GM18519 (cell line): ENCODE data around the gene CDKN1B.
A peak's percentile ranks its signal among the peaks of the same experiment; 100 is the strongest.

Experiments used
- ATAC-seq: cut with Tn5 transposase; IDR thresholded peaks from one replicate; pipeline ENCODE4 v1.9.1; 2021; ENCODE audit warnings: mild to moderate bottlenecking, moderate library complexity; ENCODE audit not compliant: unreplicated experiment, low FRiP score

The CDKN1B gene

DNA sequence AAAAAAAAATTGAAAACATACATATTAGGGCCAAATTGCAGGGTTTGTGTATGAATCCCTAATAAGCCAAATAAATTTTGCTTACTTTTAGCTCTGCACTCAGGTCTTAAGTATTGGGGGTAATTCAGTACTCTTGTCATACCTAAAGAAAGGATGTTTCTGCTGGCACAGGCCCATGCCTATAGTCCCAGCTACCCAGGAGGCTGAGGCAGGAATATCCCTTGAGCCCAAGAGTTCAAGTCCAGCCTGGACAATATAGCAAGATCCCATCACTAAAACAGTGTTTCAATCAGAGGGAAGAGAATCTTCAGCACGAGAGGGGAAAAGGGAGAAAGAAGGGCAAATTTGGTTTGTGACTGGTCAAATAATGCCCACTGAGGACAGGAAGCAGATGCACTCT is 17.8 kb upstream of the CDKN1B start:
- ATAC-seq: no peak

DNA sequence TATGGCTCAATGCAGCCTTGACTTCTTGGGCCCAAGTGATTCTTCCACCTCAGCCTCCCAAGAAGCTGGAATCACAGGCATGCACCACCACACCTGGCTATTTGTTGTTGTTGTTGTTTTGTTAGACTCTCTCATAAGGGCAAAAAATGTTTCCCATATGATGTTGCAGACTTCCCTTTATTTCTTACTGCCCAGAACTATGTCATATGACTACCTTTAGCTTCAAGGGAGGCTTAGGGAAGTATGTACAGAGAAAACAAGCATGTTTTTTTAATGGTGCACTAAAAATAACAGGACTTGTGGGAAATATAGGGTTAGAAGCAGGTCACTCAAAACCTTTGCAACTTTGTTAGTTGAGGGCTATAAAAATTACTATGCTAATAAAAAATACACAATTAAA is 16.9 kb upstream of the CDKN1B start:
- ATAC-seq: no peak

GRCh38 chr12:12701457-12701856 is 15.7 kb upstream of the CDKN1B start:
- ATAC-seq: no peak

DNA sequence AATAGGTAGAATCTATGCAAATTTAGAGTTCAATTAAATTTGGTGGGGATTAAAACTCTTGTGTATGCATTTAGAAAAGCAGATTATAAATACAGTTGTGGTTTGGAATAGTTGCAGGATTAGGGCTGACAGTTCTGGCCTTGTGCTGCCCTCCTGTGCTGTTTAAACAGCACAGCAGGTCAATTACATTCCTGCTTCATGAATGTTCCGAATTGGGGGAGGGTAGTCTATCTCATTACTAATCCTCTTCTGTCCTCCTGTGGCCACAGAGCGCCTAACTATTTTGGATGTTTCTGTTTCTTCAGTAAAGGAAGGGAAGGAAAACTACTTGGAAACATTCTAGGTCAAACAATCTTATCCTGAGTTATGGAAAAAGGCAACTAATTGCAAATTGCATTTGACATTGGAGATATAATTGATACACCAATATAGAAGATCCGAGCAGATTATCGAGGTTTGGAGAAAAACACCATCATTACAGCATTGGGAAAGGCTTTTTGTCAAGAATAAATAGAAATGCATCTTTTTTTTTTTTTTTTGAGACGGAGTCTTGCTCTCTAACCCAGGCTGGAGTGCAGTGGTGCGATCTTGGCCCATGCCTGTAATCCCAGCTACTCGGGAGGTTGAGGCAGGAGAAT is 12.5 kb upstream of the CDKN1B start:
- ATAC-seq: peak; percentile 50

DNA sequence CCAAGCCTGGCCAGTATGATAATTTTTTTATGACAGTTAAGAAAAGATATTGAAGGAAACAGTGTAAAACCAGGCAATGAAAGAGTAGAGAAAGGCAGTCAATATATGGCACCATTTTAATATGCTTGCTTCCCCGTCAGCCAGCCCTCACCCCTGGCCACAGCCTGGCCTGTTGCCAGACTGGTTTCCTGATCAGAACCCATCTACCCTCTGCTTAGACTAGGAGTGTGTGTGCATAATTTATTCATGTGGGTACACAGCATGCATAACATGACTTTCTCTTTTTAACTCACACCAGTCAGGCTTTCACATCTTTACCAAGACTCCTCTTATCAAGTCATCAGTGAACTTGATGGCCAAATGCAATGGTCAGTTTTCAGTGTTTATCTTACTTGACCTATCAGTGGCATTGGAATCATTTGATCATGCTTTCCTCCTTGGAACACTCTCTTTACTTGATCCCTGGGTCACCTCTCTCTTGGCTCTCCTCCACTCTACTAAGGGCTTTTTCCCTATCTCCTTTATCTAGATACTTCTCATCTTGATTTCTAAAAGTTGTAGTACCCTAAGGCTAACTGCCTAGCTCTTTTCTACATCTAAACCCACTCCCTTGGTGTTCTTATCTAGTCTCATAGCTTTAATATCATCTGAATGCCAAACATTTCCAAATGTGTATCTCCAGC is 11.2 kb upstream of the CDKN1B start:
- ATAC-seq: no peak

GRCh38 chr12:12713932-12714275 is 3.3 kb upstream of the CDKN1B start:
- no peak for ATAC-seq

DNA sequence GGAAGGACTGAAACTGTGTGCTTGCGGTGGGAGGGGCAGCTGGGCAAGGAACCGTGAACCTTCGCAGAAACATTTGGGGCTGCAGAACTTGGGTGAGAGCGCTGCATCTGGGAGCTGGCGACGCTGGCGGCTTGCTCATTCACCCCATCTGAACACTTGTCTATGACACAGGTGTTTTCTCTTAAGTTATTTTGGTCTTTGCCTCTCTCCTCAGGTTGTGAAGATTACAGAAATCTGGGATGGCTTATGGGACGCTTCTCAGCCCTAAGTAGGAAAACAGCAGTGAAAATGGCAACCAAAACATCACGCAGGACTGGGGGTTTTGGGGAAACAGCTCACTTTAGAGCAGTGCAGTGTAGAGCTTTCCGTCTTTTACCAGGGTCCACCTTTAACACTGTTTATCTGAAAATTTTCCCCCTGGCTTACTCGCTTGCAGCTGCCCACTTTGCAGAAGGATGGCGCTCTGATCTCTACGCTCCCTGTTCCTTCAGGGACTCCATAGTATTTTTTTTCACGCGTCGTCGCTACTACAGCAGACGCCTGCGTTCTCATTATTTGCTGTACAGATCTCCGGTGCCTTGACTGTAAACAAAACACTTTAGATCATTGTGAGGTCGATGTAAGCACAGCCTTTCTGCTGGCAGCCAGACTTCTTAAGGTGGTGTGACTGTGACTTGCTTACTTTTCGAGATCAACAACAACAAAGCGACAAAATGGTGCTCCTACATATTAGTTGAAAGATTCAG is 2.7 kb upstream of the CDKN1B start:
- ATAC-seq: no peak

DNA sequence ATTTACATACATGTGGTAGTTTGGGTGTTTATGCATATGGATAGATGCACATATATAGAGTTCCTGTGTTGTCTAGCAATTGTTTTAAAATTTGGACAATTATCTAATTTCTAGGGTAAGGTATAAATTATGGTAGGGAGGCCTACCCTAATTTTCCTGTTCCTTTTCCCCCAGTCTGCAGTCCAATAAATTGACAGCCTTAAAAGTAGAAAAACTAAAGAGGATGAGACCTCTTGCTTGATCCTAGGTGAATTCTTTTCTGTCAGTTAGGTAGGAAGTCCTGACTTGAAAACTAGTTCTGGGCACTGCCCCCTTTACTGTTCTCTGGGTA is 2.1 kb upstream of the CDKN1B start:
- no peak for ATAC-seq

GRCh38 chr12:12715459-12716150 is 1.6 kb upstream of the CDKN1B start:
- no peak for ATAC-seq

GRCh38 chr12:12716151-12716792 is 896 bp upstream of the CDKN1B start:
- no peak for ATAC-seq

DNA sequence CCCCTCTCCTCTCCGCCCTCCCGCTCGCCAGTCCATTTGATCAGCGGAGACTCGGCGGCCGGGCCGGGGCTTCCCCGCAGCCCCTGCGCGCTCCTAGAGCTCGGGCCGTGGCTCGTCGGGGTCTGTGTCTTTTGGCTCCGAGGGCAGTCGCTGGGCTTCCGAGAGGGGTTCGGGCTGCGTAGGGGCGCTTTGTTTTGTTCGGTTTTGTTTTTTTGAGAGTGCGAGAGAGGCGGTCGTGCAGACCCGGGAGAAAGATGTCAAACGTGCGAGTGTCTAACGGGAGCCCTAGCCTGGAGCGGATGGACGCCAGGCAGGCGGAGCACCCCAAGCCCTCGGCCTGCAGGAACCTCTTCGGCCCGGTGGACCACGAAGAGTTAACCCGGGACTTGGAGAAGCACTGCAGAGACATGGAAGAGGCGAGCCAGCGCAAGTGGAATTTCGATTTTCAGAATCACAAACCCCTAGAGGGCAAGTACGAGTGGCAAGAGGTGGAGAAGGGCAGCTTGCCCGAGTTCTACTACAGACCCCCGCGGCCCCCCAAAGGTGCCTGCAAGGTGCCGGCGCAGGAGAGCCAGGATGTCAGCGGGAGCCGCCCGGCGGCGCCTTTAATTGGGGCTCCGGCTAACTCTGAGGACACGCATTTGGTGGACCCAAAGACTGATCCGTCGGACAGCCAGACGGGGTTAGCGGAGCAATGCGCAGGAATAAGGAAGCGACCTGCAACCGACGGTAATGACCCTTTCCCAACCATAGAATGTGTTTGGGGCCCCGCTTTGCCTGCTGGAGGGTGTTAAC is 615 bp downstream of the CDKN1B start:
- no peak for ATAC-seq

- ATAC-seq: no peak
Measured at GRCh38 chr12:12718381-12718759, 1.2 kb downstream of the CDKN1B start.

DNA sequence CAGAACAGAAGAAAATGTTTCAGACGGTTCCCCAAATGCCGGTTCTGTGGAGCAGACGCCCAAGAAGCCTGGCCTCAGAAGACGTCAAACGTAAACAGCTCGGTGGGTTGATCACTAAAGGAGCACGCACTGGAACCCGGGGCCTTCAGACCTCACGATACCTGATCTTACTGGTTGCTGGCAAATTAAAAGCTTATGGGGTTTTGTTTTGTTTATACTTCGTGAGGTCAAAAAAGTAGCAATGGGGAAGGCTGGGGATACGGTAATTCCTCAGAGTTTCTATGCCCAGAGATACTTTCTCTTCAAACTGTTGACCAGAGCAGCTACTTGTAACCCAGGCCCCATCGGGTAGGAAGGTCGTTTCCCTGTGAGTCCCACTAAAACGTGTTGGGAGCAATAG is 1.7 kb downstream of the CDKN1B start:
- no peak for ATAC-seq

DNA sequence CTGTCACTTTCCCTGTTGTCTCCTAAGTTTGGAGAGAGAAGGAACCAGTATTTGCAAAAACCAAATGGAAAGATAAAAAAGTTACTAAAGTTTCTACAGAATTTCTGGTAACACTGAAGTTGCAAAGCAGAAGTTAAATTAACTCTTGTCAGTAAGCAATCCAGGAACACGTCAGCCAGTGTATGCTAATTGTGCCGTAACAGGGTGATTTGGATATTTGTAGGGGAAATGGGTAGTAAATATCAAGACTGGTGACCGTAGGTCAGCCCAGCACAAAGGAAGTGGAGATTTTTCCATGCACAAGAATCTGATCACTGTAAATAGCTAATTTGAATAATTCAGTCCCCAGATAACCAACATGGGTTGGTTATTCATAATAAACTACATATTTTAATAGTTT is 2.3 kb downstream of the CDKN1B start:
- ATAC-seq: no peak

DNA sequence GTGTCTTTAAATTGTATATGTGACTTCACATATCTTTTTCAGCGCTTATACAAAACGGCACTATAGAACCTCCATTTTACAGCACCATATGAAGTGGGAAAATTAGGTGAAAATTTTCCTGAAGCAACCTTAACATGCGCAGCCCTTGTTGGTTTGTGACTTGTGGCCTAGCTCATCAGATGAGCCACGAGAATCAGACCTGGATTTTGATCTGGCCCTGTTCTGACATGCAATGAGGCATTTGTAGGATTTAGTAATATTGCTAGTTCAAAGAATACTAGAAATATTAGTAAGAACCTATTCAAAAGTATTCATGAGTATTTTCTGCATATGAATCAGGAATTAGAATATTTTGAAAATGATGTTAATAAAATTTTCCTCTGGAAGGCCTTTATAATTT is 2.9 kb downstream of the CDKN1B start:
- ATAC-seq: no peak

- ATAC-seq: no peak
Measured at GRCh38 chr12:12720672-12721161, 3.5 kb downstream of the CDKN1B start.

DNA sequence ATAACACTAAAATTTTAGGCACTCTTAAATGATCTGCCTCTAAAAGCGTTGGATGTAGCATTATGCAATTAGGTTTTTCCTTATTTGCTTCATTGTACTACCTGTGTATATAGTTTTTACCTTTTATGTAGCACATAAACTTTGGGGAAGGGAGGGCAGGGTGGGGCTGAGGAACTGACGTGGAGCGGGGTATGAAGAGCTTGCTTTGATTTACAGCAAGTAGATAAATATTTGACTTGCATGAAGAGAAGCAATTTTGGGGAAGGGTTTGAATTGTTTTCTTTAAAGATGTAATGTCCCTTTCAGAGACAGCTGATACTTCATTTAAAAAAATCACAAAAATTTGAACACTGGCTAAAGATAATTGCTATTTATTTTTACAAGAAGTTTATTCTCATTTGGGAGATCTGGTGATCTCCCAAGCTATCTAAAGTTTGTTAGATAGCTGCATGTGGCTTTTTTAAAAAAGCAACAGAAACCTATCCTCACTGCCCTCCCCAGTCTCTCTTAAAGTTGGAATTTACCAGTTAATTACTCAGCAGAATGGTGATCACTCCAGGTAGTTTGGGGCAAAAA is 4.1 kb downstream of the CDKN1B start:
- no peak for ATAC-seq

DNA sequence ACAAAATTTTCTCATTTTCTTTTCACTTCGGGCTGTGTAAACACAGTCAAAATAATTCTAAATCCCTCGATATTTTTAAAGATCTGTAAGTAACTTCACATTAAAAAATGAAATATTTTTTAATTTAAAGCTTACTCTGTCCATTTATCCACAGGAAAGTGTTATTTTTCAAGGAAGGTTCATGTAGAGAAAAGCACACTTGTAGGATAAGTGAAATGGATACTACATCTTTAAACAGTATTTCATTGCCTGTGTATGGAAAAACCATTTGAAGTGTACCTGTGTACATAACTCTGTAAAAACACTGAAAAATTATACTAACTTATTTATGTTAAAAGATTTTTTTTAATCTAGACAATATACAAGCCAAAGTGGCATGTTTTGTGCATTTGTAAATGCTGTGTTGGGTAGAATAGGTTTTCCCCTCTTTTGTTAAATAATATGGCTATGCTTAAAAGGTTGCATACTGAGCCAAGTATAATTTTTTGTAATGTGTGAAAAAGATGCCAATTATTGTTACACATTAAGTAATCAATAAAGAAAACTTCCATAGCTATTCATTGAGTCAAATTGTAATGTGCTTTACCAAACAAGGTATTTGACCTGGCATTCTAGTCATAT is 4.8 kb downstream of the CDKN1B start:
- no peak for ATAC-seq

GRCh38 chr12:12722435-12723148 is 5.4 kb downstream of the CDKN1B start:
- no peak for ATAC-seq
